ENCODE results near the gene SLC37A4. TPM values are rescaled to one million over a fixed set of nuclear protein-coding genes. Genes with fewer than 3 reads are reported as not detected.
"Not testable (repeated sequence)": the region's sequence is repeated elsewhere in the genome, so short reads cannot be mapped to it uniquely, and the experiment has no call there.

The SLC37A4 gene
- total and polyA plus RNA-seq, 5 donors from 2014 or later = 6.8 to 14.7 (median 10.7) TPM

- peaks cover 5% of the 10 kb centered on the region for H3K27me3 Mint-ChIP-seq
- DNase-seq = peak; percentile 96
- Histone ChIP-seq H3K36me3 (ENCODE audit: control insufficient read depth, insufficient read depth, low read length) (peaks cover 26% of the 10 kb centered on the region), H3K9me3 (ENCODE audit: control insufficient read depth in 2 of 2, low read length in 2 of 2) (no peaks in the 10 kb centered on the region), H3K4me1 (ENCODE audit: control insufficient read depth, insufficient read depth, low read length, poor library complexity, severe bottlenecking) (peaks cover 27% of the 10 kb centered on the region), H3K27me3 (ENCODE audit: control insufficient read depth, insufficient read depth, low read length) (no peaks in the 10 kb centered on the region), H3K4me3 (ENCODE audit: low read depth, low read length) (peak within 1 kb of the TSS; percentile 94), H3K27ac (ENCODE audit: insufficient read depth, low read length, poor library complexity, severe bottlenecking) (peak within 1 kb of the TSS; percentile 86)
- H3K9me3 Mint-ChIP-seq = no peaks in the 10 kb centered on the region
- peak within 1 kb of the TSS; percentile 91 to 100 (median 97) for H3K4me3 Mint-ChIP-seq
- peaks cover 14% of the 10 kb centered on the region for H3K36me3 Mint-ChIP-seq
- ATAC-seq (ENCODE audit: low read depth in 2 of 2) = peak; percentile 93
- H3K27ac Mint-ChIP-seq = peak within 1 kb of the TSS; percentile 96 to 99 (median 99)
- H3K4me1 Mint-ChIP-seq = peaks cover 17 to 44% (median 25%) of the 10 kb centered on the region in 4 donors
Measured at GRCh38 chr11:118997627-118998387, 32.9 kb downstream of the SLC37A4 start, which contains the start of gene CENATAC. Gene CENATAC, plus strand, starts transcription at chr11:118998138. Its CDS starts 60 bp downstream, at chr11:118998198.

DNA sequence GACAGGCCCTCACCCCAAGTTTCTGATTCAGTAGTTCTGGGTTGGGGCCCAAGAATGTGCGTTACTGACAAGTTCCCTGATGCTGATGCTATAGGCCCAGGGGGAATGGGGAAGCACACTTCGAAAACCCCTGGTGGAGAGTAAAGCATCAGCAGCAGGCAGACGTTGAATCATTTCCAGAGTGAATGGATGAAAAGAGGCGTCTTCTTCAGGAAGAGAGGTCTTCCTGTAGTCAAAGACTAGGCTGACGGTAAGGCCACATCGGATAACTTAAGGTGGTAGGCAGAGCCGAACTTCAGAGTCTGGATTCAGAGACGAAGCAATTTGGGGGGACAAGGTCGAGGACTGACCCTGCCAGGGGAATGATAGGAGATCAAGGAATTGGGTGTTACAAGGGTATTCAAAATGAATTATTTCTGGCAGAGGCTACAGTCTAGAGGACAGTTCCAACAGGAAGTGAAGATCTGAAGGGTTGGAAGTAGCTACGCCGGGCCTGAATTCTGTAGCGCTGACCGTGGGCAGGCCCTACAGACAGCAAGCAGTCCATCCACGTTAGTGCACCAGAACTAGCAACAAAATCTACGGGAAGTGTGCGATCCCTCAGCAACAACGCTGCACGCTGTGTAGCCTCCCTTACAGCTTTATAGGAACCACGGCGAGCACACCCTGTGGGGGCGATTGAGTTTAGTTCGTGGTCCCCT is 33.6 kb downstream of the SLC37A4 start:
- DNase-seq = peak in 2 of 3 donors; percentile 31 to 61
- H3K4me3 Mint-ChIP-seq = peak overlapping the region; percentile 91 to 100 (median 97)

GRCh38 chr11:118991486-118992038 is 39.1 kb downstream of the SLC37A4 start:
- H3K4me1 Mint-ChIP-seq; H3K9me3 ChIP-seq (ENCODE audit: control insufficient read depth in 2 of 2, low read length in 2 of 2); H3K27ac Mint-ChIP-seq; H3K4me3 Mint-ChIP-seq; H3K27me3 ChIP-seq (ENCODE audit: control insufficient read depth, insufficient read depth, low read length); H3K4me1 ChIP-seq (ENCODE audit: control insufficient read depth, insufficient read depth, low read length, poor library complexity, severe bottlenecking); H3K4me3 ChIP-seq (ENCODE audit: low read depth, low read length); H3K36me3 ChIP-seq (ENCODE audit: control insufficient read depth, insufficient read depth, low read length); H3K27ac ChIP-seq (ENCODE audit: insufficient read depth, low read length, poor library complexity, severe bottlenecking); H3K9me3 Mint-ChIP-seq; DNase-seq; H3K27me3 Mint-ChIP-seq; H3K36me3 Mint-ChIP-seq; ATAC-seq (ENCODE audit: low read depth in 2 of 2): not testable (repeated sequence)

More for the DNA sequence above, 33.6 kb downstream of the SLC37A4 start:
- H3K4me3 ChIP-seq (ENCODE audit: low read depth, low read length) = peak overlapping the region; percentile 94
- Mint-ChIP-seq H3K9me3 (no peaks in the 10 kb centered on the region), H3K27ac (peak overlapping the region; percentile 96 to 99 (median 96)), H3K36me3 (peaks cover 11% of the 10 kb centered on the region), H3K27me3 (peaks cover 5% of the 10 kb centered on the region), H3K4me1 (peaks cover 17 to 44% (median 25%) of the 10 kb centered on the region in 4 donors)
- peaks cover 27% of the 10 kb centered on the region for H3K4me1 ChIP-seq (ENCODE audit: control insufficient read depth, insufficient read depth, low read length, poor library complexity, severe bottlenecking)
- H3K27ac ChIP-seq (ENCODE audit: insufficient read depth, low read length, poor library complexity, severe bottlenecking) = peak overlapping the region; percentile 86
- no peaks in the 10 kb centered on the region for H3K9me3 ChIP-seq (ENCODE audit: control insufficient read depth in 2 of 2, low read length in 2 of 2)
- H3K27me3 ChIP-seq (ENCODE audit: control insufficient read depth, insufficient read depth, low read length) = no peaks in the 10 kb centered on the region
- peaks cover 22% of the 10 kb centered on the region for H3K36me3 ChIP-seq (ENCODE audit: control insufficient read depth, insufficient read depth, low read length)
- ATAC-seq (ENCODE audit: low read depth in 2 of 2) = peak; percentile 11 to 12

DNA sequence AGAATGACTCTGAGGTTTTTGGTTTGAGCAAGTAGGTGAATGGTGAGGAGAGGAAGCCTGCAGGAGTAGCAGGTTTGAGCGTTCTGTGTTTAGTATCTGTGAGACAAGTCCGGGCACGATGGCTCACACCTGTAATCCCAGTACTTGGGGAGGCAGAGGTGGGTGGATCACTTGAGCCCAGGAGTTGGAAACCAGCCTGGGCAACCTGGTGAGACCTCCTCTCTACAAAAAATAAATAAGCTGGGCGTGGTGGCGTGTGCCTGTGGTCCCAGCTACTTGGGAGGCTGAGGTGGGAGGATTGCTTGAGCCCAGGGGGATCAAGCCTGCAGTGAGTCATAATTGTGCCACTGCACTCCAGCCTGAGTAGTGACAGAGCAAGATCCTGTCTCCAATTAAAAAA is 42.4 kb downstream of the SLC37A4 start:
- peaks cover 0 to 3% (median 1%) of the 10 kb centered on the region in 4 donors for H3K4me1 Mint-ChIP-seq
- H3K27me3 ChIP-seq (ENCODE audit: control insufficient read depth, insufficient read depth, low read length) = no peaks in the 10 kb centered on the region
- H3K36me3 ChIP-seq (ENCODE audit: control insufficient read depth, insufficient read depth, low read length) = no peaks in the 10 kb centered on the region
- no peak overlapping the region for H3K4me3 ChIP-seq (ENCODE audit: low read depth, low read length)
- peak overlapping the region in 1 of 3 donors; percentile 31 for H3K27ac Mint-ChIP-seq
- no peak overlapping the region for H3K4me3 Mint-ChIP-seq
- no peaks in the 10 kb centered on the region for H3K4me1 ChIP-seq (ENCODE audit: control insufficient read depth, insufficient read depth, low read length, poor library complexity, severe bottlenecking)
- H3K9me3 Mint-ChIP-seq = peaks cover 0 to 3% (median 0%) of the 10 kb centered on the region in 7 donors
- DNase-seq (no peak), ATAC-seq (ENCODE audit: low read depth in 2 of 2) (no peak)
- no peaks in the 10 kb centered on the region for H3K27me3 Mint-ChIP-seq
- H3K36me3 Mint-ChIP-seq = no peaks in the 10 kb centered on the region
- H3K9me3 ChIP-seq (ENCODE audit: control insufficient read depth in 2 of 2, low read length in 2 of 2) = no peaks in the 10 kb centered on the region
- no peak overlapping the region for H3K27ac ChIP-seq (ENCODE audit: insufficient read depth, low read length, poor library complexity, severe bottlenecking)

- no peak for DNase-seq
- ATAC-seq (ENCODE audit: low read depth in 2 of 2) = no peak
- Mint-ChIP-seq H3K4me1 (peaks cover 0 to 3% (median 0%) of the 10 kb centered on the region in 4 donors), H3K4me3 (no peak overlapping the region), H3K27ac (no peak overlapping the region), H3K27me3 (no peaks in the 10 kb centered on the region), H3K9me3 (peaks cover 0 to 3% (median 0%) of the 10 kb centered on the region in 7 donors), H3K36me3 (no peaks in the 10 kb centered on the region)
- H3K27me3 ChIP-seq (ENCODE audit: control insufficient read depth, insufficient read depth, low read length) = no peaks in the 10 kb centered on the region
- no peak overlapping the region for H3K27ac ChIP-seq (ENCODE audit: insufficient read depth, low read length, poor library complexity, severe bottlenecking)
- no peak overlapping the region for H3K4me3 ChIP-seq (ENCODE audit: low read depth, low read length)
- H3K36me3 ChIP-seq (ENCODE audit: control insufficient read depth, insufficient read depth, low read length) = no peaks in the 10 kb centered on the region
- no peaks in the 10 kb centered on the region for H3K4me1 ChIP-seq (ENCODE audit: control insufficient read depth, insufficient read depth, low read length, poor library complexity, severe bottlenecking)
- no peaks in the 10 kb centered on the region for H3K9me3 ChIP-seq (ENCODE audit: control insufficient read depth in 2 of 2, low read length in 2 of 2)
Measured at GRCh38 chr11:118984825-118985224, 45.9 kb downstream of the SLC37A4 start.

DNA sequence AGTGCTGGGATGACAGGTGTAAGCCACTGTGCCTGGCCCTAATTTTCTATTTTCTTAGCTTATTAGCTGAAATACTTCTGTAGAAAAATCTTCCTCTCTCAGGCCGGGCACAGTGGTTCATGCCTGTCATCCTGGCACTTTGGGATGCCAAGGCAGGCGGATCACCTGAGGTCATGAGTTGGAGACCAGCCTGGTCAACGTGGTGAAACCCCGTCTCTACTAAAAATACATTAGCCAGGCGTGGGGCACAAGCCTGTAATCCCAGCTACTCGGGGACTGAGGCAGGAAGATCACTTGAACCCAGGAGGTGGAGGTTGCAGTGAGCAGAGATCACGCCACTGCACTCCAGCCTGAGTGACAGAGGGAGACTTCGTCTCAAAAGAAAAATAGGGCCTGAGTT is 46.3 kb downstream of the SLC37A4 start:
- ATAC-seq (ENCODE audit: low read depth in 2 of 2); H3K27ac Mint-ChIP-seq: not testable (repeated sequence)

DNA sequence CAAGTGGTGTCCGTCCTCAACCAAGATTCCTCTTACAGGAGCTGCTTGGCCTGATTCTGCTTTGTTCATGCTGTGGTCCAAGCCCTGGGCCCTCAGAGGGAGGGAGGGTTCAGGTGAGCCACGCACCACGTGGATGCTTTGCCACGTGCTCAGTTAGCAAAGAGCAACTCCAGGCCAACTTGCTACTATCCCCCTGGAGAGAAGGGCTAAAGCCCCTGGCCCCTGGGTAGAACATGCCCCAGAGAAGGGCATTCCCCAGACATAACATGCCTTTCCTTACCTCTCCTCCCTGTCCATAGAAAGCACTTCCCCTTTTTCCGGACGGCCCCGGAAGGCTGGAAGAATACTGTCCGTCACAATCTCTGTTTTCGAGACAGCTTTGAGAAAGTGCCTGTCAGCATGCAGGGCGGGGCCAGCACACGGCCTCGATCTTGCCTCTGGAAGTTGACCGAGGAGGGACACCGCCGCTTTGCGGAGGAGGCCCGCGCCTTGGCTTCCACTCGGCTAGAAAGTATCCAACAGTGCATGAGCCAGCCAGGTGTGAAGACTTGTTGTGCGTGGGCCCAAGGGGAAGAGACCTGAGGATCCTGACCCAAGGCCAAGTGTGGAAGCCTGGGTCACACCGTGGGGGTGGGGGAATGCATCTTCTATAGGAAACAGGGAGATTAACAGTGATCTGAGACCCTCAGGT is 50.3 kb downstream of the SLC37A4 start:
- ATAC-seq (ENCODE audit: low read depth in 2 of 2) = no peak
- DNase-seq = no peak
- no peak overlapping the region for H3K4me3 Mint-ChIP-seq
- H3K27me3 ChIP-seq (ENCODE audit: control insufficient read depth, insufficient read depth, low read length) = peaks cover 2% of the 10 kb centered on the region
- H3K36me3 ChIP-seq (ENCODE audit: control insufficient read depth, insufficient read depth, low read length) = no peaks in the 10 kb centered on the region
- H3K36me3 Mint-ChIP-seq = no peaks in the 10 kb centered on the region
- no peak overlapping the region for H3K4me3 ChIP-seq (ENCODE audit: low read depth, low read length)
- no peak overlapping the region for H3K27ac ChIP-seq (ENCODE audit: insufficient read depth, low read length, poor library complexity, severe bottlenecking)
- peaks cover 10% of the 10 kb centered on the region for H3K27me3 Mint-ChIP-seq
- no peak overlapping the region for H3K27ac Mint-ChIP-seq
- no peaks in the 10 kb centered on the region for H3K9me3 ChIP-seq (ENCODE audit: control insufficient read depth in 2 of 2, low read length in 2 of 2)
- H3K4me1 Mint-ChIP-seq = peaks cover 0 to 2% (median 0%) of the 10 kb centered on the region in 4 donors
- H3K4me1 ChIP-seq (ENCODE audit: control insufficient read depth, insufficient read depth, low read length, poor library complexity, severe bottlenecking) = no peaks in the 10 kb centered on the region
- H3K9me3 Mint-ChIP-seq = no peaks in the 10 kb centered on the region

More for the DNA sequence above, 46.3 kb downstream of the SLC37A4 start:
- not testable (repeated sequence) for H3K4me3 ChIP-seq (ENCODE audit: low read depth, low read length); H3K9me3 ChIP-seq (ENCODE audit: control insufficient read depth in 2 of 2, low read length in 2 of 2); H3K4me1 Mint-ChIP-seq; H3K9me3 Mint-ChIP-seq; H3K4me1 ChIP-seq (ENCODE audit: control insufficient read depth, insufficient read depth, low read length, poor library complexity, severe bottlenecking); H3K36me3 Mint-ChIP-seq; H3K27me3 ChIP-seq (ENCODE audit: control insufficient read depth, insufficient read depth, low read length); H3K27ac ChIP-seq (ENCODE audit: insufficient read depth, low read length, poor library complexity, severe bottlenecking); H3K27me3 Mint-ChIP-seq; H3K4me3 Mint-ChIP-seq; H3K36me3 ChIP-seq (ENCODE audit: control insufficient read depth, insufficient read depth, low read length); DNase-seq

Measured in CD4-positive, CD25-positive, alpha-beta regulatory T cell (primary cell).